ENCODE data around the gene NAB1. TPM values are rescaled to one million over a fixed set of nuclear protein-coding genes. Genes with fewer than 3 reads are reported as not detected.

The NAB1 gene
- total RNA-seq, 2 experiments from 2014 or later, result 23.0 to 24.8 TPM

DNA sequence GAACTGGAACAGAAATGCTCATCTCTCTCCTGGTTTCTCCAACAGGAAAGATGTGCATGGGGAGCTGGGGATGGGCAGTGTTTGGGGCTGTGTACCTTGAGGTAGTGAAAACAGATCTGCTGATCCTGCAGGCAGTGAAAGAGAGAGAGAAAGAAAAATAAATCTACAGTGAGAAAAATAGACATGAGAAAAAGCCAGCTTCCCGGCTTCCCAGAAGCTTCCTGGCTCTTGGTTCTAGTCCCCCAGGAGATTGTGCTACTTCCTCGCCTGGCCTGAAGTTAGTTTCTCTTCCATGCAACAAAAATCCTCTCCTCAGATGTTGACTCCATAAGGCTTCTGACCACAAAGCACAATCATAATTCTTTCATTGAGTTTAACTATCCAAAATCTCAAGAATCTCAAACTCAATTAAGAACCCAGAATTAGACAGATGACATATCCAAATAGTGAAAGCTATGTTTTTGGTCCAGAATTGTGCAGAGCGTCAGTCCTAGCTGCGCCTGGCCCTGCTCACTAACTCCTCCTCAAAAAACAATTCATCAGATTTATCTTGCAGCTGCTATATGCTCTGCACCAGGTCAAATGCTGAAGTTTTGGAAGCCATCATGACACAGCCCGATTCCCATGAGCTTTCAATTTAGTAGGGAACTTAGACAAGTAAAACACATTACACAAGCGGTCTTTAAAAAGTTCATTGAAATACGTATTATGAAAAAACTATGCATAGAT, 20.1 kb upstream of the NAB1 start:
- CTCF ChIA-PET, result interaction anchor here (1.1 to 1.4 kb wide), 2 partner anchors 59 to 111 kb away, joined by 3 read pairs; no protein-coding TSS in a partner anchor
- intact Hi-C loops (cut with micrococcal nuclease), result no loop called here
- no peak for DNase-seq
- no peaks in the 10 kb centered on the region for H3K36me3 Mint-ChIP-seq (ENCODE audit: low read depth)
- POLR2A ChIA-PET, result no interaction called here
- H3K4me1 Mint-ChIP-seq (ENCODE audit: low read depth), result peaks cover 14% of the 10 kb centered on the region
- H3K27ac Mint-ChIP-seq, result no peak overlapping the region
- TF ChIP-seq, protein P1, sequence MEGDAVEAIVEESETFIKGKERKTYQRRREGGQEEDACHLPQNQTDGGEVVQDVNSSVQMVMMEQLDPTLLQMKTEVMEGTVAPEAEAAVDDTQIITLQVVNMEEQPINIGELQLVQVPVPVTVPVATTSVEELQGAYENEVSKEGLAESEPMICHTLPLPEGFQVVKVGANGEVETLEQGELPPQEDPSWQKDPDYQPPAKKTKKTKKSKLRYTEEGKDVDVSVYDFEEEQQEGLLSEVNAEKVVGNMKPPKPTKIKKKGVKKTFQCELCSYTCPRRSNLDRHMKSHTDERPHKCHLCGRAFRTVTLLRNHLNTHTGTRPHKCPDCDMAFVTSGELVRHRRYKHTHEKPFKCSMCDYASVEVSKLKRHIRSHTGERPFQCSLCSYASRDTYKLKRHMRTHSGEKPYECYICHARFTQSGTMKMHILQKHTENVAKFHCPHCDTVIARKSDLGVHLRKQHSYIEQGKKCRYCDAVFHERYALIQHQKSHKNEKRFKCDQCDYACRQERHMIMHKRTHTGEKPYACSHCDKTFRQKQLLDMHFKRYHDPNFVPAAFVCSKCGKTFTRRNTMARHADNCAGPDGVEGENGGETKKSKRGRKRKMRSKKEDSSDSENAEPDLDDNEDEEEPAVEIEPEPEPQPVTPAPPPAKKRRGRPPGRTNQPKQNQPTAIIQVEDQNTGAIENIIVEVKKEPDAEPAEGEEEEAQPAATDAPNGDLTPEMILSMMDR (IDR thresholded peaks at IDR 0.05), result no peak
- H3K27me3 Mint-ChIP-seq, result peaks cover 1% of the 10 kb centered on the region
- ATAC-seq, result no peak
- peaks cover 5% of the 10 kb centered on the region for H3K9me3 Mint-ChIP-seq
- H3K4me3 Mint-ChIP-seq, result no peak overlapping the region

DNA sequence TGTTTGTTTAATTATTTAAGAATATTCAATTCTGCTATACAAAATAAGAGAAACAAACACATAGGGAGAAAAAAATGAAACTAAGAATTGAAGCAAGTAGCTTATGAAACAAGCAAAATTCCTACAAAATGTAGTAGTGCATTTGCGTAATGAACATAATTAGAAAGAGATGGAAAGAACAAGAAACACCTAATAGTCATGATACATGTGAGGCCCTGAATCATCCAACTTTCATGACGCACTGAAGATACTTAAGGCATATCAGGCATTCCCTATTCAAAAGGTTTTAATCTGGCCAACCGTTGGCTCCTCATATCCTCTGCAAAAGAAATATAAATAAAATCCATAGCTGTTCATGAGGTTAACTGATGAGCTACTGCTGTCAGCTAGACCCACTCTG, 14.5 kb upstream of the NAB1 start:
- Mint-ChIP-seq H3K27me3 (no peaks in the 10 kb centered on the region), H3K4me3 (no peak overlapping the region), H3K27ac (no peak overlapping the region), H3K9me3 (no peaks in the 10 kb centered on the region), H3K4me1 (ENCODE audit: low read depth) (peaks cover 3% of the 10 kb centered on the region), H3K36me3 (ENCODE audit: low read depth) (no peaks in the 10 kb centered on the region)
- intact Hi-C loops (cut with micrococcal nuclease), result no loop called here
- POLR2A ChIA-PET, result interaction anchor here (0.5 to 0.7 kb wide), 2 partner anchors 41 to 241 kb away, joined by 3 read pairs; no protein-coding TSS in a partner anchor
- CTCF ChIA-PET, result interaction anchor here (1.1 to 1.4 kb wide), 3 partner anchors 44 to 107 kb away, joined by 3 to 4 read pairs (median 4); no protein-coding TSS in a partner anchor
- ATAC-seq, result no peak
- no peak for DNase-seq
- TF ChIP-seq, protein P1 (IDR thresholded peaks at IDR 0.05), result no peak

DNA sequence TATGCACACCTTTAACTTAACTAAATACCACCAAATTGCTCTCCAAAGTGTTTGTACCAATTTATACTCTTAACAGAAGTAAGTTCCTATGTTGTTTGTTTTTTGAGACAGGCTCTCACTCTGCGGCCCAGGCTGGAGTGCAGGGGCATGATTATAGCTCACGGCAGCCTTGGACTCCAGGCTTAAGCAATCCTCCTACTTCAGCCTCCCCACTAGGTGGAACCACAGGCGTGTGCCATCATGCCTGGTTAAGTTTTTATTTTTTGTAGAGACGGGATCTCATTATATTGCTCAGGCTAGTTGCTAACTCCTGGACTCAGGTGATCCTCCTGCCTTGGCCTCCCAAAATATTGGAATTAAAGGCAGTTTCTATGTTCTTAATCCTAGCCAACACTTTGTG, 13.1 kb upstream of the NAB1 start:
- POLR2A ChIA-PET, result interaction anchor here (1.0 kb wide), 1 partner anchor 100 kb away, joined by 4 read pairs; no protein-coding TSS in a partner anchor
- no peaks in the 10 kb centered on the region for H3K9me3 Mint-ChIP-seq
- H3K27me3 Mint-ChIP-seq, result no peaks in the 10 kb centered on the region
- intact Hi-C loops (cut with micrococcal nuclease), result no loop called here
- no peak overlapping the region for H3K4me3 Mint-ChIP-seq
- H3K27ac Mint-ChIP-seq, result no peak overlapping the region
- ATAC-seq, result no peak
- no peak for DNase-seq
- H3K36me3 Mint-ChIP-seq (ENCODE audit: low read depth), result no peaks in the 10 kb centered on the region
- TF ChIP-seq, protein P1 (IDR thresholded peaks at IDR 0.05), result no peak
- peaks cover 3% of the 10 kb centered on the region for H3K4me1 Mint-ChIP-seq (ENCODE audit: low read depth)
- CTCF ChIA-PET, result interaction anchor here (0.8 to 1.9 kb wide), 10 partner anchors 8 to 145 kb away, joined by 3 to 8 read pairs (median 4); no protein-coding TSS in a partner anchor

DNA sequence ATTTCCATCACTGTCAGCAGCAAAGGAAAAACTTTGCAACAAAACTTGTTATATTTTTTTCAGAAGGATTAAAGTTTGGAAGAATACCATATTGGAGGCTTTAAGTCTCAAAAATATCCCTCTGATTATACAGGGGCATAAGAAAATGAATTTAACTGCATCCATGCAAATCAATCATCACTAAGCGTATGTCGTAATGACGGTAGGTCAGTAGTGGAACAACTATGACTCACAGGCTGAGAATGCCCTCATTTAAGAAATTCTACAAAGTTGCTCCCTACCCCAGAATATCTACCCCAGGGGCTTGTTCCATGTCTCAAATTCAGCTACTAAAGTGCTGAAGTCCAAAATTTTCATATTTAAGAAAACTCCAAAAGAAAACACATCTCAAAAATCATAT, 12.5 kb upstream of the NAB1 start:
- peaks cover 3% of the 10 kb centered on the region for H3K4me1 Mint-ChIP-seq (ENCODE audit: low read depth)
- H3K36me3 Mint-ChIP-seq (ENCODE audit: low read depth), result no peaks in the 10 kb centered on the region
- CTCF ChIA-PET, result interaction anchor here (0.9 to 1.9 kb wide), 6 partner anchors 9 to 144 kb away, joined by 3 to 8 read pairs (median 4); no protein-coding TSS in a partner anchor
- DNase-seq, result no peak
- TF ChIP-seq, protein P1 (IDR thresholded peaks at IDR 0.05), result no peak
- ATAC-seq, result no peak
- H3K27ac Mint-ChIP-seq, result no peak overlapping the region
- POLR2A ChIA-PET, result no interaction called here
- no peaks in the 10 kb centered on the region for H3K9me3 Mint-ChIP-seq
- H3K4me3 Mint-ChIP-seq, result no peak overlapping the region
- intact Hi-C loops (cut with micrococcal nuclease), result no loop called here
- H3K27me3 Mint-ChIP-seq, result no peaks in the 10 kb centered on the region

DNA sequence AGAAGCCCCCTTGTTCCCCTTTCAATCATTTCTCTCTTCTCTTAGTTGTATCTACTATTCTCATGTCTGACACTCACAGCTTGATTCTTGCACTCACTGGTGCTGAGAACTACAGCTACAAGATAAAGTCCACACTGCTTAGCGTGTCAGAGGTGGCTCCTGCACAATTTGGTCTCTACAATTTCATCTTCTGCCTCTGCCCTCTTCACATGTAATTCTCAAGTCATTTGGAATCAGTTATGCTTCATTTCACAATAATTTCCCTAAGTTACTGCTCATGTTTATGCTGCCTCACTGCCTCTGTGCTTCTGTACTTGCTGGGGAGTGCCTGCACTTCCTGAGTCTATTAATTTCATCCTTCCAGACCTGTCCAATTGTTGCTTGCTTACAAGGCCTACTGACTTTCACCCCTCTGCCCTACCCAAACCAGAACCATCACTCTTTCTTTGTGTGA, 11.6 kb upstream of the NAB1 start:
- ChIA-PET POLR2A (no interaction called here), CTCF (no interaction called here)
- DNase-seq (no peak), ATAC-seq (no peak)
- Mint-ChIP-seq H3K4me1 (ENCODE audit: low read depth) (peaks cover 3% of the 10 kb centered on the region), H3K27ac (no peak overlapping the region), H3K27me3 (no peaks in the 10 kb centered on the region), H3K4me3 (no peak overlapping the region), H3K9me3 (no peaks in the 10 kb centered on the region), H3K36me3 (ENCODE audit: low read depth) (no peaks in the 10 kb centered on the region)
- intact Hi-C loops (cut with micrococcal nuclease), result no loop called here
- TF ChIP-seq, protein P1 (IDR thresholded peaks at IDR 0.05), result no peak

Data from activated CD8-positive, alpha-beta T cell treated with anti-CD3 and anti-CD28 coated beads for 36 hours (primary cell).